Tibial nerve (tissue), 4 donors: ENCODE results near the gene SLC25A21. TPM values are rescaled to one million over a fixed set of nuclear protein-coding genes. Genes with fewer than 3 reads are reported as not detected.
"Not testable (repeated sequence)": the region's sequence is repeated elsewhere in the genome, so short reads cannot be mapped to it uniquely, and the experiment has no call there.

ENCODE experiments used
- DNase-seq, 2 donors: peaks; one replicate each; pipeline ENCODE4 v3.0.0-alpha.2; 2019; ENCODE audit warnings: low spot score in 2 of 2
- H3K27ac ChIP-seq, 4 donors: fragments of 200-600 bp; sonication (generic) in 3 of 4; one replicate each; pipeline ENCODE4 v1.5.1; 2017 to 2019; ENCODE audit warnings: mild to moderate bottlenecking in 1 of 4
- H3K27me3 ChIP-seq, 2 donors: fragments of 200-600 bp; sonication (generic) in 1 of 2; one replicate each; pipeline versions ENCODE4 v1.5.1 to v1.6.0; 2017 to 2019
- H3K36me3 ChIP-seq, 3 donors: fragments of 200-600 bp; sonication (generic); one replicate each; pipeline ENCODE4 v1.5.1; 2018 to 2019
- H3K4me1 ChIP-seq, 4 donors: fragments of 200-600 bp; sonication (generic) in 3 of 4; one replicate each; pipeline ENCODE4 v1.5.1; 2017 to 2019
- H3K4me3 ChIP-seq, 4 donors: fragments of 200-600 bp; sonication (generic) in 3 of 4; one replicate each; pipeline ENCODE4 v1.5.1; 2017 to 2019; ENCODE audit warnings: mild to moderate bottlenecking in 1 of 4, moderate library complexity in 1 of 4
- H3K9me3 ChIP-seq, 4 donors: fragments of 200-600 bp; sonication (generic) in 3 of 4; one replicate each; pipeline ENCODE4 v1.5.1; 2017 to 2019
- EP300 ChIP-seq, 2 donors: sonication (generic); formaldehyde crosslinking; IDR thresholded peaks; one replicate each; pipeline ENCODE4 v1.6.1; 2017; ENCODE audit warnings: antibody characterized with exemption in 2 of 2, mild to moderate bottlenecking in 1 of 2
- POLR2A ChIP-seq, 2 donors: fragments of 450-650 bp; IDR thresholded peaks; one replicate each; pipeline ENCODE4 v1.6.1; 2017; ENCODE audit warnings: antibody characterized with exemption in 2 of 2, mild to moderate bottlenecking in 2 of 2, moderate library complexity in 2 of 2
- WGBS, 2 donors: methylation state at CpG; one replicate each; pipeline ENCODE4 v1.1.5; 2018; 5-methylcytosine and 5-hydroxymethylcytosine counted together
- total RNA-seq, 4 donors: library from RNA; depleted of rRNA; stranded (reverse); fragments of >200 nt; gene quantifications; one replicate each; pipeline ENCODE4 v1.1.0, GENCODE V29; 2016
- TF ChIP-seq, protein P1 (sequence below), 5 experiments: fragments of 200-600 bp in 3 of 5; fragments of 450-650 bp in 2 of 5; sonication (generic) in 3 of 5; IDR thresholded peaks; one replicate each; pipeline ENCODE4 v1.5.1; 2016 to 2019; ENCODE audit warnings: antibody characterized with exemption in 5 of 5, mild to moderate bottlenecking in 3 of 5, moderate library complexity in 2 of 5

SLC25A21 gene
- total RNA-seq, 4 donors from 2014 or later = 0.30 to 0.98 (median 0.42) TPM; not detected in 1

DNA sequence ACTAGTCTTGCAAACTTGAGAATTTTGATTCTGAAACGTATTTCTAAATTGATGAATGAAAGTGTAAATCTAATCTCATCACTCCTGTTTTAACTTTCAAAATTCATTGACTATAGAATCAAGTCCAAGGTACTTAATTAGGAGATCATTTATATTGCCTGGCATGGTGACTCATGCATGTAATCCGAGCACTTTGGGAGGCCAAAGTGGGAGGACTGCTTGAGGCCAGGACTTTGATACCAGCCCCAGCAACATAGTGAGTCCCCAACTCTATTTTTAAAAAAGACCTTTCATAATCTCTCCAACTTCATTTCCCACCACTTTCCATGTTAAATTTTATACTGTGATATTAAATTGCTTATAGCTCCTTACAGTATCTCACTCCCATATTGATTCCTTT lies 22.3 kb upstream of the SLC25A21 start:
- H3K27ac ChIP-seq = no peak overlapping the region
- no peak for TF ChIP-seq EP300 (IDR thresholded peaks at IDR 0.05)
- TF ChIP-seq, protein P1, sequence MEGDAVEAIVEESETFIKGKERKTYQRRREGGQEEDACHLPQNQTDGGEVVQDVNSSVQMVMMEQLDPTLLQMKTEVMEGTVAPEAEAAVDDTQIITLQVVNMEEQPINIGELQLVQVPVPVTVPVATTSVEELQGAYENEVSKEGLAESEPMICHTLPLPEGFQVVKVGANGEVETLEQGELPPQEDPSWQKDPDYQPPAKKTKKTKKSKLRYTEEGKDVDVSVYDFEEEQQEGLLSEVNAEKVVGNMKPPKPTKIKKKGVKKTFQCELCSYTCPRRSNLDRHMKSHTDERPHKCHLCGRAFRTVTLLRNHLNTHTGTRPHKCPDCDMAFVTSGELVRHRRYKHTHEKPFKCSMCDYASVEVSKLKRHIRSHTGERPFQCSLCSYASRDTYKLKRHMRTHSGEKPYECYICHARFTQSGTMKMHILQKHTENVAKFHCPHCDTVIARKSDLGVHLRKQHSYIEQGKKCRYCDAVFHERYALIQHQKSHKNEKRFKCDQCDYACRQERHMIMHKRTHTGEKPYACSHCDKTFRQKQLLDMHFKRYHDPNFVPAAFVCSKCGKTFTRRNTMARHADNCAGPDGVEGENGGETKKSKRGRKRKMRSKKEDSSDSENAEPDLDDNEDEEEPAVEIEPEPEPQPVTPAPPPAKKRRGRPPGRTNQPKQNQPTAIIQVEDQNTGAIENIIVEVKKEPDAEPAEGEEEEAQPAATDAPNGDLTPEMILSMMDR (IDR thresholded peaks at IDR 0.05) = no peak
- TF ChIP-seq POLR2A (IDR thresholded peaks at IDR 0.05) = no peak
- no peaks in the 10 kb centered on the region for H3K36me3 ChIP-seq
- H3K27me3 ChIP-seq = no peaks in the 10 kb centered on the region
- H3K9me3 ChIP-seq = peaks cover 0 to under 1% (median 0%) of the 10 kb centered on the region in 4 donors
- no peak overlapping the region for H3K4me3 ChIP-seq
- WGBS, 2 donors = 93 to 95% methylated on average over 2 of the region's 2 CpGs
- DNase-seq = no peak
- H3K4me1 ChIP-seq = peaks cover 0 to 21% (median 0%) of the 10 kb centered on the region in 4 donors

DNA sequence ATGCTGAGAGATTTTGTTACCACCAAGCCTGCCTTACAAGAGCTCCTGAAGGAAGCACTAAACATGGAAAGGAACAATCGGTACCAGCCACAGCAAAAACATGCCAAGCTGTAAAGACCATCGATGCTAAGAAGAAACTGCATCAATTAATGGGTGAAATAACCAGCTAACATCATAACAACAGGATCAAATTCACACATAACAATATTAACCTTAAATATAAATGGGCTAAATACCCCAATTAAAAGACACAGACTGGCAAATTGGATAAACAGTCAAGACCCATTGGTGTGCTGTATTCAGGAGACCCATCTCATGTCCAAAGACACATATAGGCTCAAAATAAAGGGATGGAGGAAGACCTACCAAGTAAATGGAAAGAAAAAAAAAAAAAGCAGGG lies 17.3 kb upstream of the SLC25A21 start:
- not testable (repeated sequence) for H3K36me3 ChIP-seq, DNase-seq, H3K4me3 ChIP-seq, H3K4me1 ChIP-seq, H3K27ac ChIP-seq, H3K27me3 ChIP-seq
- 94 to 95% methylated on average over 2 of the region's 2 CpGs for WGBS, 2 donors
- peaks cover 0 to 15% (median 0%) of the 10 kb centered on the region in 4 donors for H3K9me3 ChIP-seq

DNA sequence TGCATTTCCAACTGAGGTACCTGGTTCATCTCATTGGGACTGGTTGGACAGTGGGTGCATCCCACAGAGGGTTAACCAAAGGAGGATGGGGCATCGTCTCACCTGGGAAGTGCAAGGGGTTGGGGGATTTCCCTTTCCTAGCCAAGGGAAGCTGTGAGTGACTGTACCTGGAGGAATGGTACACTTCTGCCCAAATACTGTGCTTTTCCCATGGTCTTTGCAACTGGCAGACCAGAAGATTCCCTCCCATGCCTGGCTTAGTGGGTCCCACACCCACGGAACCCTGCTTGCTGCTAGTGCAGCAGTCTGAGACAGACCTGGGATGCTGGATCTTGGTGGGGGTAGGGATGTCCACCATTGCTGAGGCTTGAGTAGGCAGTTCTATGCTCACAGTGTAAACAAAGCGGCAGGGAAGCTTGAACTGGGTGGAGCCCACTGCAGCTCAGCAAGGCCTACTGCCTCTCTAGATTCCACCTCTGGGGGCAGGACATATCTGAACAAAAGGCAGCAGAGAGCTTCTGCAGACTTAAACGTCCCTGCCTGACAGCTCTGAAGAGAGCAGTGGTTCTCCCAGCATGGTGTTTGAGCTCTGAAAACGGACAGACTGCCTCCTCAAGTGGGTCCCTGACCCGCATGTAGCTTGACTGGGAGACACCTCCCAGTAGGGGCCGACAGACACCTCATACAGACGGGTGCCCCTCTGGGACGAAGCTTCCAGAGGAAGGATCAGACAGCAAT lies 15.6 kb upstream of the SLC25A21 start:
- H3K36me3 ChIP-seq, H3K4me3 ChIP-seq, DNase-seq, H3K4me1 ChIP-seq, H3K27me3 ChIP-seq, H3K27ac ChIP-seq: not testable (repeated sequence)
- H3K9me3 ChIP-seq = peaks cover 0 to 15% (median 0%) of the 10 kb centered on the region in 4 donors
- WGBS, 2 donors = 75 to 77% methylated on average over 8 to 9 of the region's 9 CpGs

DNA sequence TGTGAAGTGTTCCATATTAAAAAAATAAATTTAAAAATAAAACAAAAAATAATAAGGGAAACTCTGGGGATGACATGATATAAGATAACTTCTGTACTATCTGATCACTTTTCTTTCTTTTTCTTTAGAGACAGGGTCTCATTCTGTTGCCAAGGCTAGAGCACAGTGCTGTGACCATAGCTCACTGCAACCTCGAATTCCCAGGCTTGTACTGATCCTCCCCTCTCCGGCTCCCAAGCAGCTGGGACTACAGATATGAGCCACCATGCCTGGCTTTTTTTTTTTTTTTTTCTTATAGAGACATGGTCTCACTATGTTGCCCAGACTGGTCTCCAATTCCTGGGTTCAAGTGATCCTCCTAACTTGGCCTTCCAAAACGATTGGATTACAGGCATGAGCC lies 14.9 kb upstream of the SLC25A21 start:
- H3K9me3 ChIP-seq = peaks cover 0 to 15% (median 0%) of the 10 kb centered on the region in 4 donors
- no peak overlapping the region for H3K27ac ChIP-seq
- H3K4me3 ChIP-seq = no peak overlapping the region
- 78% methylated on average over 3 of the region's 3 CpGs for WGBS, 2 donors
- DNase-seq = no peak
- H3K27me3 ChIP-seq = no peaks in the 10 kb centered on the region
- no peaks in the 10 kb centered on the region for H3K36me3 ChIP-seq
- no peaks in the 10 kb centered on the region for H3K4me1 ChIP-seq
- TF ChIP-seq, protein P1 (IDR thresholded peaks at IDR 0.05) = no peak
- TF ChIP-seq POLR2A (IDR thresholded peaks at IDR 0.05) (no peak), EP300 (IDR thresholded peaks at IDR 0.05) (no peak)

DNA sequence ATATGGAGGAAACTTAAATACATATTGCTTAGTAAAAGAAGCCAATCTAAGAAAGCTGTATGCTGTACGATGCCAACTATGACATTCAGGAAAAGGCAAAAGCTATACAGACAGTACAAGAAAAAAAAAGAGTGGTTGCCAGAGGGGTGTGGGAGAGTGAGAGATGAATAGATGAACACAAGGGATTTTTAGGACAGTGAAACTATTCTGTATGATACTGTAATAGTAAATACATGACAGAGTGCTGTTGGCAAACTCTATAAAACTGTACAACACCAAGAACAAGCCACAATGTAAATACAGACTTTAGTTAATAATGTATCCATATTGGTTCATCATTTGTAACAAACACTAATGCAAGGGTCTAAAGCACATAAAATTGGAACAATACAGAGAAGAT lies 14.5 kb upstream of the SLC25A21 start:
- no peaks in the 10 kb centered on the region for H3K4me1 ChIP-seq
- H3K36me3 ChIP-seq = no peaks in the 10 kb centered on the region
- no peak overlapping the region for H3K27ac ChIP-seq
- WGBS, 2 donors = 86 to 91% methylated on average over 1 of the region's 1 CpG
- H3K9me3 ChIP-seq = peaks cover 0 to 15% (median 0%) of the 10 kb centered on the region in 4 donors
- no peaks in the 10 kb centered on the region for H3K27me3 ChIP-seq
- no peak overlapping the region for H3K4me3 ChIP-seq
- no peak for DNase-seq
- no peak for TF ChIP-seq POLR2A (IDR thresholded peaks at IDR 0.05)
- TF ChIP-seq EP300 (IDR thresholded peaks at IDR 0.05) = no peak
- TF ChIP-seq, protein P1 (IDR thresholded peaks at IDR 0.05) = no peak

DNA sequence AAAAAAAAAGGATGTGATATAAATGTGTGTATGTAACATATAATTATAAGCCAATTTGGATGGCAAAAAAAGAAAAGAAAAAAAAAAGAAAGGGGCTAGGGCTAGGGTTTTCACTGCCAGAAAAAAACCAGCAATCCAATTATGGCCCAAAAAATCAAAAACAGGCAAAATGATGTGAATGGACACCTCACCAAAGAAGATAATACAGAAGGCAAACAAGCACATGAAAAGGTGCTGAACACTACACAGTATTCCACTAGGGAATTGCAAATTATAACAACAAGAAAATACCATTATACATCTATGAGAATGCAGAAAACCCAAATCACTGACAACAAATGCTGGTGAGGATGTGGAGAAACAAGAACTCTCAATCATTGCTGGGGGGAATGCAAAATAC lies 13.3 kb upstream of the SLC25A21 start:
- TF ChIP-seq, protein P1 (IDR thresholded peaks at IDR 0.05) = no peak
- Histone ChIP-seq H3K9me3 (peaks cover 0 to 15% (median 0%) of the 10 kb centered on the region in 4 donors), H3K27ac (no peak overlapping the region), H3K36me3 (no peaks in the 10 kb centered on the region), H3K27me3 (no peaks in the 10 kb centered on the region), H3K4me3 (no peak overlapping the region), H3K4me1 (no peaks in the 10 kb centered on the region)
- DNase-seq = no peak

DNA sequence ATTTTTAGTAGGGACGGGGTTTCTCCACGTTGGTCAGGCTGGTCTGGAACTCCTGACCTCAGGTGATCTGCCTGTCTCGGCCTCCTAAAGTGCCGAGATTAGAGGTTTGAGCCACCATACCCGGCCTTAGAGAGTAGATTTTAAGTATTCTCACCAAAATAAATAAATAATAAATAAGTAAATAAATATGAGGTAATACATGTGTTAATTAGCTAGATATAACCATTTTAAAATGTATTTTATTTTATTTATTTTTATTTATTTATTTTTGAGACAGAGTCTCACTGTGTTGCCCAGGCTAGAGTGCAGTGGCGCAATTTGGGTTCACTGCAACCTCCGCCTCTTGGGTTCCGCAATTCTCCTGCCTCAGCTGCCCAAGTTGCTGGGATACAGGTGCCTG lies 12.1 kb upstream of the SLC25A21 start:
- DNase-seq, H3K4me1 ChIP-seq, H3K27ac ChIP-seq, H3K36me3 ChIP-seq, H3K4me3 ChIP-seq, H3K27me3 ChIP-seq: not testable (repeated sequence)
- H3K9me3 ChIP-seq = peaks cover 0 to 13% (median 0%) of the 10 kb centered on the region in 4 donors
- WGBS, 2 donors = 86 to 89% methylated on average over 8 of the region's 8 CpGs
